NCI-H2227 (cell line): ENCODE measurements around the gene DCDC1.
A peak's percentile ranks its signal among the peaks of the same experiment; 100 is the strongest.

Experiments used
- DNase-seq: peaks from one replicate; lab custom pipeline; 2025; ENCODE audit not compliant: unreplicated experiment; lab: John Stamatoyannopoulos, UW

The DCDC1 gene

GRCh38 chr11:31110830-31111229, 258.7 kb downstream of the DCDC1 start:
- peak; percentile 20 for DNase-seq

DNA sequence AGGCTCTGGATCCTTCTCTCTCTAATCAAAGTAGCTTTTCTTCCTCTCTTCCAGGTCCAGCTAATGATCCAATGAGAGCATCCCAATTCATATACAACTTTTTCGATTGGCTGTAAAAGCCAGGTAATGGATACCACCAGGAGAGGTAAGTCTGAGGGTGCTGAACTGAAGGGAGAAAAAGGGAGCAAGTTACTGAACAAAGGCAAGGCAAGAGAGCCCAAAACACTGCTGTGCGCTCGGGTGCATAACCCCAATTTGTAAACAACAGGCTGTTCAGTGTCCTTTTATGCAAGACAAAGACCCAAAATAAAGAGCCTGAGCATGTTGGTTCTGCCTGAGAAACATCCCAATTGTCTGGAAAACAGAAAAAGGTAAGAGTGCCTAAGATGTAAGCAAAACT, 260.1 kb downstream of the DCDC1 start:
- no peak for DNase-seq

DNA sequence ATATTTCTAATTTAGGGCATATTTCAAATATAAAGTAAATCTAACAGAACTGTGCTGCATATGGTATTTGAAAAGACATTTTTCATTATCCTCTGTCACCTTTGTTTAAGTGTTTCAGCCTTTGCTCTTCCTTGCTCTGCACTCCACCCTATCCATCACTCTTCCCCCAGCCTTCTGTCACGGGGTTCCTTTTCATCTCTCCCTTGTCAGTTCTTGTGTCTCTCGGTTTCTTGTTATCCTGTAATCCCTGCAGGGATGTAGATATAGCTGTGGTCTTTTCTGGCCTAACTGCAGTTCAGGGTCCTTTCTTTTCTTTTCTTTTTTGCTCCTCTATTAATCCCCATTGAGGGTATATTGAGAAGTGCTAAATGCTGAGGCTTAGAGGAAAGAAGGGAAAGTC, 261.9 kb downstream of the DCDC1 start:
- DNase-seq = peak; percentile 16

GRCh38 chr11:31106968-31107576, 262.5 kb downstream of the DCDC1 start:
- DNase-seq = peak; percentile 92

GRCh38 chr11:31106326-31106725, 263.2 kb downstream of the DCDC1 start:
- peak; percentile 93 for DNase-seq

DNA sequence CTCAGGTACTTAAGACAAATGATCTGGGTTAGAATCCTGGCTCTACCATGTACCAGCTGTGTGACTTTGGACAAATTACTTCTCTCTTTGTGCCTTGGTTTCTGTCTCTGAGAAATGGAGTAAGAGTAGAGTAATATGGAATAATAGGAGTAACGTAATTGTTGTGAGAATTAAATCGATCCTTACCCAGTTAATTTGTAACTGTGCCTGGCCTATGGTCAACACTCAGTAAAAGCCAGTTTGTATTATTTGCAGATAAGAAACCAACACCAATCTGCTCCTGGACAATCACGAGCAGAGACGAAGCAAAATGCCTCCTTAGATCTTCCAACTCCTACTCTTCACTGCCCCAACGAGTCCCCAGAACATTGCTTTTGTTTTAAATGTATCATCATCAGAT, 266.7 kb downstream of the DCDC1 start:
- no peak for DNase-seq

- DNase-seq = no peak
These were observed 267.2 kb downstream of the DCDC1 start for GRCh38 chr11:31102316-31102715.

DNA sequence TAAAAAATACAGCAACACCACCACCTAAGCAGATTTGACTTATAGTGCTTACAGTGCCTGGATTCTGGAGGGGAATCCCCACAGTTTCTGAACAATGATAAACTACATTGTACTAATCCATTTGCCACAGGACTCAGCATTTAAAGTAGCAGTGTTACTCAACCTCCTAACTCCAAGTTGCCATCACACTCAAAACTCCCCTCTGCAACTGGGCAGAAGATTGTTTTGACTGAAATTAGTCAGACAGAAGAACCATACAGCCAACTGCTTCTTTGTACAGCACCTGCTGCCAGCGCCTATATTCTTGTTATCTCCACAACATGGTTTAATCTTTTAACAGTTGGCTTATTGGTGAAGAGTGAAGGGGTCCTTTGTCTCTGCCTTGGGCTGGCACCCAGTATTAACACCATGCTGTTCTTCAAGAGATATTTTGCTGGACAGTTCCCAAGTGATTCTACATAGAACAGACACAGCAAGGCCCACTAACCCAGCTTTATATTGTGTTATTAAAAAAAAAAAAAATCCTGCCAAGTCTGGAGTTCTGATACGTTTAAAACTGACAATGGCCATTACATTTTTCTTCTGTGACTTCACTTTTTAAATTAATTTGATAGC, 273.2 kb downstream of the DCDC1 start:
- no peak for DNase-seq

DNA sequence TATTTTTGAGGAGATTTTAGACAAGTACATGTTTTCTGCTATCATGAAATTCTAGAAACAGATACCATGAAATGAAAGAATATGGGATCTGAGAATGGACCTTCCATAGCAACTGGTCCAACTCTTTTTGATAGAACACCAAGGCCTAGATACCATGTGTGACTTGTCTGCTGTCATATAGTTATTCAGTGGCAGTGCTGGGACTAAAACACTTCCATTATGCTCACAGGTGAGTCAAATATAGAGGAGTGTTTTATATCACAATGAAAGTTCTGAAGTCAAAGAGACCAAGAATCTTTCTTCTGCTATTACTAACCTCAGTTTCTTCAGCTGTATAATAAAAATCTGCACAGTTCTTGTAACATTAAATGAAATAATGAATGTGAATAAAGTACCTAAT, 276.9 kb downstream of the DCDC1 start:
- DNase-seq = no peak

GRCh38 chr11:31089117-31089516, 280.4 kb downstream of the DCDC1 start:
- no peak for DNase-seq

GRCh38 chr11:31069447-31070205, 299.9 kb downstream of the DCDC1 start:
- no peak for DNase-seq

DNA sequence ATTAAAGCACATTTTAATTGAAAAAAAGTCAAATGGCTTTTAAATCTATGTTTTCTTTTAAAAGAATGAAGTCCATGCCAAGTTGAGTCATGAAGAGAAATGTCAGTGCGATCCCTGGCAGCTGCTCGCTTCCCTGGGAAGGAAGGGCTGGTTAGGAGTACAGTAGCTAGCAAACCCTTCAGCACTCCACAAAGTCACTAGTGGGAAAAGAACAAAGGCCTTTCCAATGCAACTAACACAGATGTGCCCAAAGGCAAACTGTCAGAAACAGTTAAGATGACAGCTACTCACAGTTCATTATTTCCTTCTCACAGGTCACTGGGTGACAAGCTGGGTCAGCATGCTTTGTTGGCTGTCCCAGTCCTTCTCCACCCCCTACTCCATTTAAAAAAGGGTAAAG, 308.7 kb downstream of the DCDC1 start:
- peak; percentile 66 for DNase-seq

DNA sequence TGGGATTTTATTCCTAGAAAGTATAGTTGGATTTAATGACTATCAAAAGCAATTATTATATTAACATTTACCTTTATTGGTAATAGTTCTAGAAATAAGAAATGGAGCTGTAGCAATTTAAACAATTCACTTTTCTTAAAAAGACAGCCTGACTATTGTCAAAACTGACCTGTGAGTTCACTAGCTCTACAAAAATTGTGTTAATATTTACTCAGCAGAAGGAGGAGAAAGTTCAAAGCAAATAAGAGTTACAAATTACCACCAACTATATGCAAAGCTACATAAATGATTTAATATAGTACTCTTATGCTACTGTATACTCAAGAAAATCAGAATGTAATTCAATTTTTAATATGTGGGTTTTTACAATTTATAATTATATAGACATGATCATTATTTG, 310.0 kb downstream of the DCDC1 start:
- DNase-seq = no peak

GRCh38 chr11:31050061-31050765, 319.3 kb downstream of the DCDC1 start:
- DNase-seq = peak; percentile 18

- DNase-seq = no peak
These were observed 324.2 kb downstream of the DCDC1 start for GRCh38 chr11:31045335-31045734.

- no peak for DNase-seq
These were observed 339.3 kb downstream of the DCDC1 start for GRCh38 chr11:31030138-31030792.

DNA sequence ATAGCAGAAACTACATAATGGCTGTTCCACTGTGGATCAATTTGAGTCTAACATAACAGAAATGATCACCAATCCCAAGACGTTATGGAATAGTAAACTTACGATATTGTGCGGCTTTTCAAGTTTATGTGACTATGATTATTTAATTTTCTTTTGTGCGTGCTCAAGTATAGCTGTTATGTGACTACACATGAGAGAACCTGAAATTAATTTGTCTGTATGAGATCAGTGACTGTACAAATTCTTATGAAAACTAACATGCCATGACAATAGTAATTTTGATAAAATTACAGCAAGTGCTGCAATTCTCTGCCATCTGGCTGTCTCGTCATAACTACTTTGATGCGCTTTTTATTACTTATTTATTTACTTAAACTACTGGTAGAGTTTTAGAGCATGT, 343.2 kb downstream of the DCDC1 start:
- no peak for DNase-seq

GRCh38 chr11:31022080-31022479, 347.5 kb downstream of the DCDC1 start:
- DNase-seq = no peak

- no peak for DNase-seq
These were observed 349.8 kb downstream of the DCDC1 start for GRCh38 chr11:31019786-31020185.

- no peak for DNase-seq
These were observed 364.3 kb downstream of the DCDC1 start for GRCh38 chr11:31005202-31005601.

DNA sequence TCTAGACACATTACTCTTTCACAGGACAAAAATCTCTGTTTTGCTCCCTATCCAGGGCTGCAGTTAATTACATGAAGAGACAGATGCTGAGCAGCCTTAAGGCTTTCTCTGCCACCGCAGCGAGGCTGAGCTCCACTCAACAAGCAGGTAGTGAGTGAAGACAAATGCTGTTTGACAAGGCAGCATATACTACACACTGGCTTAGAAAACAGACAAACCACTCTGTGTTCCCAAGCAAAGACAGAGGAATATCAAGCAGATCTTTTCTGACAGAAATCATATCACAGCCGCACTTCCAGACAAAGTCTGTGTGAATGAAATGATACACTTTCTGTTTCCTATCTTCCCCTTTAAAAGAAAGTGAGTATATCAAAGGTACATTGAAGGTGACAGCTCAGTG, 368.1 kb downstream of the DCDC1 start:
- no peak for DNase-seq
